Activated effector memory CD4-positive, alpha-beta T cell treated with anti-CD3 and anti-CD28 coated beads, Interleukin-2, amount 50 U/mL, for 16 hours (primary cell): ENCODE results near the gene SLC22A12.
"Not testable (repeated sequence)": the region's sequence is repeated elsewhere in the genome, so short reads cannot be mapped to it uniquely, and the experiment has no call there.

Source experiments
- DNase-seq: peaks from one replicate; pipeline ENCODE4 v3.0.0-alpha.2; 2020

The SLC22A12 gene

GRCh38 chr11:64588701-64589100, 2.3 kb upstream of the SLC22A12 start:
- DNase-seq: no peak

- peak; percentile 55 for DNase-seq
These were observed 525 bp downstream of the SLC22A12 start for GRCh38 chr11:64591257-64592233.

- peak; percentile 45 for DNase-seq
These were observed 1.2 kb downstream of the SLC22A12 start for GRCh38 chr11:64592234-64592615.

- no peak for DNase-seq
These were observed 1.6 kb downstream of the SLC22A12 start for GRCh38 chr11:64592656-64593055.

GRCh38 chr11:64593156-64594105, 2.4 kb downstream of the SLC22A12 start:
- DNase-seq: peak; percentile 34

GRCh38 chr11:64594159-64594939, 3.3 kb downstream of the SLC22A12 start:
- peak; percentile 47 for DNase-seq

GRCh38 chr11:64595922-64596321, 4.9 kb downstream of the SLC22A12 start:
- DNase-seq: not testable (repeated sequence)

GRCh38 chr11:64597671-64598101, 6.7 kb downstream of the SLC22A12 start:
- DNase-seq: peak; percentile 60

- no peak for DNase-seq
These were observed 7.2 kb downstream of the SLC22A12 start for GRCh38 chr11:64598106-64598796.

- DNase-seq: no peak
These were observed 8.0 kb downstream of the SLC22A12 start for GRCh38 chr11:64598797-64599697.

GRCh38 chr11:64599698-64600211, 8.7 kb downstream of the SLC22A12 start:
- DNase-seq: no peak

GRCh38 chr11:64600281-64600992, 9.4 kb downstream of the SLC22A12 start:
- DNase-seq: no peak

- DNase-seq: no peak
These were observed 10.8 kb downstream of the SLC22A12 start for GRCh38 chr11:64601605-64602465.

GRCh38 chr11:64602466-64603070, 11.5 kb downstream of the SLC22A12 start:
- no peak for DNase-seq

- no peak for DNase-seq
These were observed 12.5 kb downstream of the SLC22A12 start for GRCh38 chr11:64603411-64604110.

- DNase-seq: no peak
These were observed 13.6 kb downstream of the SLC22A12 start for GRCh38 chr11:64604458-64605243.

- no peak for DNase-seq
These were observed 14.2 kb downstream of the SLC22A12 start for GRCh38 chr11:64605244-64605560.
